Stomach (tissue), 9 donors: ENCODE results near the gene SLC41A3. TPM values are rescaled to one million over a fixed set of nuclear protein-coding genes. Genes with fewer than 3 reads are reported as not detected.
A peak's percentile ranks its signal among the peaks of the same experiment; 100 is the strongest.

Source experiments
- DNase-seq, 2 donors: peaks; one replicate each; pipeline versions ENCODE4 v3.0.0 to v3.0.0-alpha.2; 2013 to 2019
- H3K27ac ChIP-seq, 5 donors: fragments of 200-600 bp in 4 of 5; sonication (generic) in 4 of 5; one replicate each; pipeline ENCODE4 v1.5.1; 2013 to 2019; ENCODE audit warnings: mild to moderate bottlenecking in 1 of 5, moderate library complexity in 1 of 5
- H3K27me3 ChIP-seq, 3 donors: fragments of 200-600 bp; sonication (generic); one replicate each; pipeline ENCODE4 v1.5.1; 2017 to 2019; ENCODE audit warnings: mixed run types in 1 of 3
- H3K36me3 ChIP-seq, 4 donors: fragments of 200-600 bp; sonication (generic); 1 replicate in 3 of 4; 2 replicates in 1 of 4; pipeline ENCODE4 v1.5.1; 2016 to 2019
- H3K4me1 ChIP-seq, 4 donors: fragments of 200-600 bp; sonication (generic); one replicate each; pipeline ENCODE4 v1.5.1; 2016 to 2019
- H3K4me3 ChIP-seq, 4 donors: fragments of 200-600 bp; sonication (generic) in 3 of 4; one replicate each; pipeline ENCODE4 v1.5.1; 2016 to 2019; ENCODE audit warnings: mild to moderate bottlenecking in 1 of 4
- H3K9me3 ChIP-seq, 4 donors: fragments of 200-600 bp; sonication (generic); one replicate each; pipeline ENCODE4 v1.5.1; 2016 to 2019
- EP300 ChIP-seq: sonication (generic); formaldehyde crosslinking; IDR thresholded peaks from one replicate; pipeline ENCODE4 v1.6.1; 2017; ENCODE audit warnings: antibody characterized with exemption
- POLR2A ChIP-seq, 4 donors: fragments of 450-650 bp; IDR thresholded peaks; one replicate each; pipeline ENCODE4 v1.6.1; 2016; ENCODE audit warnings: antibody characterized with exemption in 4 of 4, control low read depth in 2 of 4, mild to moderate bottlenecking in 1 of 4, moderate library complexity in 1 of 4
- POLR2AphosphoS5 ChIP-seq, 3 donors: sonication (generic); formaldehyde crosslinking; IDR thresholded peaks; one replicate each; pipeline ENCODE4 v1.6.1; 2016; ENCODE audit warnings: antibody characterized with exemption in 3 of 3
- WGBS, 5 donors: extraction: QIAGEN DNeasy Blood & Tissue Kit in 3 of 5; methylation state at CpG; one replicate each; pipeline versions ENCODE4 v1.1.5 to v1.1.7; 2013 to 2018; 5-methylcytosine and 5-hydroxymethylcytosine counted together
- intact Hi-C: fragments of 100-400 bp; cut with DNase I; formaldehyde crosslinking; loops from one replicate; pipeline ENCODE4 v1.15.1; 2023; ENCODE audit warnings: low total_unique reads
- polyA plus RNA-seq, 3 donors: library from polyadenylated mRNA; stranded (reverse); fragments of 200-250 nt; gene quantifications; one replicate each; pipeline ENCODE4 v1.2.3, GENCODE V29; 2013
- total RNA-seq, 5 donors: library from RNA; depleted of rRNA; stranded (reverse); fragments of >200 nt; gene quantifications; one replicate each; pipeline versions ENCODE4 v1.1.0 to v1.2.3, GENCODE V29; 2014 to 2016
- TF ChIP-seq, protein P1 (sequence below), 7 experiments: fragments of 450-650 bp in 4 of 7; fragments of 200-600 bp in 3 of 7; sonication (generic) in 3 of 7; IDR thresholded peaks; one replicate each; pipeline ENCODE4 v1.5.1; 2016 to 2019; ENCODE audit warnings: antibody characterized with exemption in 7 of 7, control low read depth in 2 of 7, mild to moderate bottlenecking in 1 of 7
- donor health status: healthy with polysubstance abuse.
- donor health status: Bipolar disorder and iron deficiency.
- donor health status: healthy.

The SLC41A3 gene
- total and polyA plus RNA-seq, 8 donors, result 15.4 to 81.7 (median 27.9) TPM

DNA sequence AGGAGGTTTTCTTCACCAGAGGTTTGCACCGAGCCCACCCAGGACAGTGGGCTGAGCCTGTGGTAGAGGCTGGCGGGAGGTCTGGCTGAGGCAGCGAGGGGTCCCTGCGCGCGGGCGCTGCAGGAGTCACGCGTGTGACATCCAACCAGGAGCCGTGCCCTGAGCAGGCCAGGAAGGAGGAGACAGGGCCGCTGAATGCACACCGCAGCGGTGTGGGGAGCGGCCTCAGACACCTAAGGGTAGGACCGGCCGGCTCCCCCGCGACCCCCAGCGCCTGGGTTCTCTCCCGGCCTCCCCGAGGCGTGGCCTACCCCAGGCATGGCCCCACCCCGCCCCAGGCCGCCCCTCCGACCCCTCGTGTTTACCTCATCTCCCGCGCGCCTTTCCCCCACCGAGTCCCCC lies 412 bp downstream of the SLC41A3 start:
- Histone ChIP-seq H3K36me3 (no peaks in the 10 kb centered on the region), H3K4me1 (peaks cover 7 to 29% (median 21%) of the 10 kb centered on the region in 4 donors), H3K27ac (peak overlapping the region; percentile 87 to 95 (median 94)), H3K4me3 (peak overlapping the region; percentile 67 to 85 (median 74)), H3K27me3 (no peaks in the 10 kb centered on the region), H3K9me3 (no peaks in the 10 kb centered on the region)
- no peak for TF ChIP-seq EP300
- TF ChIP-seq POLR2AphosphoS5 (IDR thresholded peaks at IDR 0.05), result no peak
- TF ChIP-seq POLR2A (IDR thresholded peaks at IDR 0.05), result no peak
- TF ChIP-seq, protein P1, sequence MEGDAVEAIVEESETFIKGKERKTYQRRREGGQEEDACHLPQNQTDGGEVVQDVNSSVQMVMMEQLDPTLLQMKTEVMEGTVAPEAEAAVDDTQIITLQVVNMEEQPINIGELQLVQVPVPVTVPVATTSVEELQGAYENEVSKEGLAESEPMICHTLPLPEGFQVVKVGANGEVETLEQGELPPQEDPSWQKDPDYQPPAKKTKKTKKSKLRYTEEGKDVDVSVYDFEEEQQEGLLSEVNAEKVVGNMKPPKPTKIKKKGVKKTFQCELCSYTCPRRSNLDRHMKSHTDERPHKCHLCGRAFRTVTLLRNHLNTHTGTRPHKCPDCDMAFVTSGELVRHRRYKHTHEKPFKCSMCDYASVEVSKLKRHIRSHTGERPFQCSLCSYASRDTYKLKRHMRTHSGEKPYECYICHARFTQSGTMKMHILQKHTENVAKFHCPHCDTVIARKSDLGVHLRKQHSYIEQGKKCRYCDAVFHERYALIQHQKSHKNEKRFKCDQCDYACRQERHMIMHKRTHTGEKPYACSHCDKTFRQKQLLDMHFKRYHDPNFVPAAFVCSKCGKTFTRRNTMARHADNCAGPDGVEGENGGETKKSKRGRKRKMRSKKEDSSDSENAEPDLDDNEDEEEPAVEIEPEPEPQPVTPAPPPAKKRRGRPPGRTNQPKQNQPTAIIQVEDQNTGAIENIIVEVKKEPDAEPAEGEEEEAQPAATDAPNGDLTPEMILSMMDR (IDR thresholded peaks at IDR 0.05), result no peak
- intact Hi-C loops, result no loop called here
- WGBS, 5 donors, result 0 to 2% (median 0%) methylated on average over 9 to 30 of the region's 30 CpGs
- DNase-seq, result peak; percentile 49 to 83

DNA sequence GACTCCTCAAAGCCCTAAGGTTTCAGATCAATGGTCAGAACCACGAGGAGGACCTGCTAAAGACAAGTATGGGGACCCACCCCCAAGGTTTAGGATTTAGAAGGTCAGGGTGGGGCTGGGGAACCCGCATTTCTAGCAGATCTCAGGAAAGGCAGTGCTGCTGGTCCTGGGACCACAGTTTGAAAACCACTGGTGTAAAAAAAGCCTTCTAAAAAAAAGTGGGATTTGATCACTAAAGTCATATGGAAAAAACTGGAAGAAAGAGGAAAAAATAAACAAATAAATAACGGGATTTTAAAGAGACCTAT lies 832 bp downstream of the SLC41A3 start:
- Histone ChIP-seq H3K27ac (peak overlapping the region in 4 of 5 donors; percentile 91 to 95 (median 94)), H3K36me3 (no peaks in the 10 kb centered on the region), H3K27me3 (no peaks in the 10 kb centered on the region), H3K4me3 (peak overlapping the region; percentile 67 to 85 (median 74)), H3K9me3 (no peaks in the 10 kb centered on the region), H3K4me1 (peaks cover 7 to 29% (median 21%) of the 10 kb centered on the region in 4 donors)
- peak in 1 of 2 donors; percentile 9 for DNase-seq
- WGBS, 5 donors, result 16 to 30% (median 17%) methylated on average over 3 of the region's 3 CpGs
- intact Hi-C loops, result no loop called here
- TF ChIP-seq POLR2A (IDR thresholded peaks at IDR 0.05) (no peak), POLR2AphosphoS5 (IDR thresholded peaks at IDR 0.05) (no peak), EP300 (no peak)
- TF ChIP-seq, protein P1 (IDR thresholded peaks at IDR 0.05), result no peak

DNA sequence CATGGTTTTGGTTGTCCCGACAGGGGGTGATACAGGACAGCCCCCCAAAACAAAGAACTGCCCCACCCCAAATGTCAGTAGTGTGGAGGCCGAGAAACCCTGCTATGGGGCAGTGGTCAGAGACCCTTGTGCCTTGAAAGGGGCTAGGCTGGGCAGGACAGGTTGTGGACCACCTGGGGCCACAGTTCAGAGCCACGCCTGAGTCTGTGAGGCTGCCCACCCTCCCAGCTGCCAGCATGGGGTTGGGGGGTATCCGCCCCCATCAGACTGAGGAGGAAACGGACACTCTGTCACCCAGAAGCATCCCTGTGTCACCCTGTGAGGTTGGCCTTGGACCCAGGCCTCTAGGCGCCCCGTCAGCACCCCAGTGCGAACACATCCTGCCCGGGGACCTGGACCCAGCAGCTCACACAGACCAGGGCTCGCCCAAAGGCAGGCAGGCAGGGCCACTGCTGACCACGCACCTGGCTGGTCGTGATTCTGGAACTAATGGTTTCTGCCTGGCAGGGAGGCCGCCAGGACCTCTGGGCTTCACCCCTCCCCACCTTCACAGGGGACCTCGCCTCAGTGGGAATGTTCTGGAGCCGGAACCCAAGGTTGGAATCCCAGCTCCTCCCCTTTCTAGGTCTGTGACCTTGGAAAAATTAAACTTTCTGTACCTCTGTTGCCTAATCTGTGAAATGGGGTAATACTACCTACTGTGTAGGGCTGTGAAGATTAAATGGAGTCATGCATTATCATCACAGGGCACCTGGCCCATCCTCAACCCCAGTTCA lies 1.4 kb downstream of the SLC41A3 start:
- Histone ChIP-seq H3K4me1 (peaks cover 7 to 29% (median 21%) of the 10 kb centered on the region in 4 donors), H3K9me3 (no peaks in the 10 kb centered on the region), H3K4me3 (peak overlapping the region in 3 of 4 donors; percentile 67 to 85 (median 75)), H3K36me3 (no peaks in the 10 kb centered on the region), H3K27me3 (no peaks in the 10 kb centered on the region), H3K27ac (peak overlapping the region in 3 of 5 donors; percentile 94 to 95 (median 95))
- TF ChIP-seq, protein P1 (IDR thresholded peaks at IDR 0.05), result no peak
- TF ChIP-seq POLR2A (IDR thresholded peaks at IDR 0.05), result no peak
- no peak for TF ChIP-seq POLR2AphosphoS5 (IDR thresholded peaks at IDR 0.05)
- TF ChIP-seq EP300, result no peak
- intact Hi-C loops, result no loop called here
- 92 to 97% (median 95%) methylated on average over 6 to 15 of the region's 15 CpGs for WGBS, 5 donors
- peak in 1 of 2 donors; percentile 9 for DNase-seq

DNA sequence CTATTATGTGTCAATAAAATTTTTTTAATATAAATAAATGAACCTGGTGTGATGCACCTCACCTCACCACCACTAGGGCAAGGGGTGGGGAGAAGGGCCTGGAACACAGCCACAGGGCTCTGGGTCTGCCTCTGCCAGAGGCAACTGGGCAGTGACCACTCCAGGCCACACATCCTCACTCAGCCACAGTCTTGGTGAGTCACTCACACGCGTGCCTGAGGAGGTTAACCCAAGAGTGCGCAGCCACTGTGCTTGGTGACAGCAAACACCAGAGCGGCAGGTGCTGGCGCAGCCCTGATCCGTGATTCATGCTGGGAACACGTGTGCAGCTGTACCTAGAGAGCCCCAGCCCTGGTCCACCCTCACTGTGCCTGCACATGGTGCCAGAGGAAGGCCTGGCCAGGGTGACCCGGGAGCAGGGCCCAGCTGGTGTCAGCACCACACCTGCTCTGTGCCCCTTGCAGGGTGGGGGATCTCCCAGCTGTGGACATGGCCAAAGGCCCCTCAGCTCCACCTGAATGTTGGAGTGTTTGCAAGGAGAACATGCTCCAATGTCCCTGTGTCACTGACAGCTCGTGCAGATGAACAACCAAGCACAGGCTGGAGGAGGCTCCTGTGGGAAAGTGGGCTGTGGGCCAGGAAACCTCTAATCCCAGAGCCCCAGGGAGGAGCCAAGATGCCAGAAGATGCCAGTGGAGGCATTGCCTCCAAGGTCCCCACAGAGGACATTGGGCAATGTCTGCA lies 2.1 kb downstream of the SLC41A3 start:
- Histone ChIP-seq H3K4me1 (peaks cover 7 to 29% (median 21%) of the 10 kb centered on the region in 4 donors), H3K36me3 (no peaks in the 10 kb centered on the region), H3K27me3 (no peaks in the 10 kb centered on the region), H3K27ac (no peak overlapping the region), H3K4me3 (no peak overlapping the region), H3K9me3 (no peaks in the 10 kb centered on the region)
- 56 to 80% (median 74%) methylated on average over 1 to 9 of the region's 9 CpGs for WGBS, 5 donors
- DNase-seq, result peak; percentile 32 to 38
- intact Hi-C loops, result no loop called here
- no peak for TF ChIP-seq EP300
- TF ChIP-seq, protein P1 (IDR thresholded peaks at IDR 0.05), result peak in 4 of 7 experiments; percentile 10 to 45 (median 28)
- TF ChIP-seq POLR2AphosphoS5 (IDR thresholded peaks at IDR 0.05), result no peak
- no peak for TF ChIP-seq POLR2A (IDR thresholded peaks at IDR 0.05)
